A549 treated with AZD2906 at 1 μM for 4 hours (cell line): ENCODE measurements around the gene DDX5. TPM values are rescaled to one million over a fixed set of nuclear protein-coding genes. Genes with fewer than 3 reads are reported as not detected.

Experiments
- total RNA-seq: library from RNA; stranded (reverse); fragments of 200-300 nt; extraction: Qiagen RNA extraction; gene quantifications from 5 replicates; pipeline ENCODE4 v1.2.3, GENCODE V29; 2022

The DDX5 gene
- 573 to 1,122 TPM (median 576 TPM) in 5 replicates for total RNA-seq

GRCh38 chr17:64506201-64506575 lies at the start of gene DDX5:
DDX5 (minus strand) TSS chr17:64506289; CDS start chr17:64506119, 170 bp downstream.

GRCh38 chr17:64506576-64507412 lies 705 bp upstream of the DDX5 start, which contains the start of gene CEP95:
CEP95 (plus strand) TSS chr17:64506977; CDS start chr17:64507098, 121 bp downstream.

DNA sequence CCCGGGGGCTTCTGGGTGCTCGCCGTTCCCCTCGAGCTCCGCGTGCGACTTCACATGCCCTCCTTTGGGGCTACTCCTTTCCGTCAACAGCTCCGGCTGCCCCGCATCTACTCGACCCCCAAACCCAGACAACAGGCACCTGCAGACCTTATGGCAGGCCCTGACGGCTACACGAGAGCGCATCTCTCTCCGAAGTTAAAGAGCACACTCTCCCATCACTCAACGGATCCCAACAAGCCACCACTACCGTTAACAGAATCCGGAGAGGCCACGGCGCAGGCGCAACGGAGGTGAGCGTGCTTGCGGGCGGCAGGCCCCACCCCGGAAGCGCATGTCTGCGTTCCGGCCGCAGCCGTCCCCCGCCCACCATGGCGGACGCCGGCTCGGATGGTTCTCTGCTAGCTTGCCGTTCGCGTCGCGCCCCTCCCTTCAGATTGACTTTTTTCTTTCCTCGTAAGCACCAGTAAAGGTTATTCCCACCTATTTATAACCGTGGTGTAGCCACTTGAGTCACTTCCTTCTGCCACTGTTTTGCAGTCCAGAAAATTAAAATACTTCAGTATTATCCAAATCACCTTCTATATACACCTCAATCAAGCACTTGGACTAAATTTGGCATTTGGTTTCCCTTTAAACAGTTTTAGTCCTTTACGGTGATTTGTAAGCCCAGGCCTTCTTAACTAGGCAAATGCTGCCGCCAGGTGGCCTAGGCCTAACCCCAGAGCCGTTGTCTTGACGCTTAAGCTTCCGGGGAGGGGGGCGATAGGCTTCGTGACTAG lies 9.1 kb downstream of the DDX5 start, which contains the start of gene POLG2:
Gene POLG2 (minus strand): TSS at position 269 of the 779 bp plus-strand sequence. CDS start 86 bp downstream, at position 183.

GRCh38 chr17:64448665-64449512 lies 57.2 kb downstream of the DDX5 start, which contains the start of gene MILR1:
MILR1 (plus strand) TSS chr17:64449115; CDS start chr17:64449169, 54 bp downstream.

Other genes with a start within 250 kb of the DDX5 start
- gene TEX2, start 243.0 kb downstream of the DDX5 start, total RNA-seq = 11.6 to 17.1 TPM (median 12.8 TPM) in 5 replicates
- 0.11 to 0.21 TPM (median 0.12 TPM) in 5 replicates for gene PECAM1, start 115.4 kb downstream of the DDX5 start, total RNA-seq
- 1.3 to 2.1 TPM (median 1.5 TPM) in 5 replicates for gene MILR1, start 57.2 kb downstream of the DDX5 start, total RNA-seq
- 15.5 to 16.9 TPM (median 16.6 TPM) in 5 replicates for gene POLG2, start 9.2 kb downstream of the DDX5 start, total RNA-seq
- gene CEP95, start 688 bp upstream of the DDX5 start, total RNA-seq = 25.2 to 32.7 TPM (median 28.4 TPM) in 5 replicates
- gene SMURF2, start 156.0 kb upstream of the DDX5 start, total RNA-seq = 20.7 to 29.8 TPM (median 23.8 TPM) in 5 replicates